ENCODE results near the gene RPS28. TPM values are rescaled to one million over a fixed set of nuclear protein-coding genes. Genes with fewer than 3 reads are reported as not detected.

RPS28 gene
- total RNA-seq, 1 donor from 2014 or later: 1,239 TPM

GRCh38 chr19:8370176-8371010 lies 49.1 kb downstream of the RPS28 start:
- no peak for DNase-seq (ENCODE audit: low spot score)

GRCh38 chr19:8371011-8371804 lies 49.9 kb downstream of the RPS28 start:
- no peak for DNase-seq (ENCODE audit: low spot score)

Other genes with a start within 250 kb of the RPS28 start
- gene FBN3, start 171.9 kb upstream of the RPS28 start, total RNA-seq: not detected
- 41.5 TPM for gene CERS4, start 112.1 kb upstream of the RPS28 start, total RNA-seq
- gene CD320, start 13.1 kb upstream of the RPS28 start, total RNA-seq: 55.2 TPM
- 39.9 TPM for gene NDUFA7, start 121 bp upstream of the RPS28 start, total RNA-seq
- 28.6 TPM for gene KANK3, start 21.8 kb downstream of the RPS28 start, total RNA-seq
- 753 TPM for gene ANGPTL4, start 42.7 kb downstream of the RPS28 start, total RNA-seq
- gene RAB11B, start 68.9 kb downstream of the RPS28 start, total RNA-seq: 100 TPM
- gene MARCHF2, start 91.8 kb downstream of the RPS28 start, total RNA-seq: 101 TPM
- 145 TPM for gene HNRNPM, start 123.5 kb downstream of the RPS28 start, total RNA-seq
- 4.5 TPM for gene PRAM1, start 181.1 kb downstream of the RPS28 start, total RNA-seq
- gene ZNF414, start 192.7 kb downstream of the RPS28 start, total RNA-seq: 18.5 TPM

Data from mesenteric fat pad (tissue), 1 donor.